Endothelial cell of umbilical vein (primary cell): ENCODE results near the gene ELK3. TPM values are rescaled to one million over a fixed set of nuclear protein-coding genes. Genes with fewer than 3 reads are reported as not detected.

Experiments used
- BruUV-seq: library from RNA; stranded (reverse); fragments of 400-500 nt; replicated peaks from 2 replicates; lab custom pipeline; 2021; lab: Mats Ljungman, UMichigan
- CTCF ChIA-PET: fragments of 300-600, 350-600 bp; sonication (Branson Sonifier 250); formaldehyde crosslinking; loops from one replicate; lab custom pipeline; 2021; ENCODE audit warnings: antibody characterized with exemption, inconsistent platforms; lab: Charles Lee
- POLR2A ChIA-PET: fragments of 300-600, 350-600 bp; sonication (Branson Sonifier 250); formaldehyde crosslinking; loops from one replicate; lab custom pipeline; 2021; ENCODE audit warnings: antibody characterized with exemption, inconsistent platforms; lab: Charles Lee
- DNase-seq: peaks from one replicate; pipeline ENCODE4 v3.0.0-alpha.2; 2011; ENCODE audit warnings: low read depth, low spot score
- FAIRE-seq: peaks from 2 replicates; lab custom pipeline; 2011; peaks lifted over from hg19 to GRCh38; lab: Jason Lieb, UNC
- H2AFZ ChIP-seq: 2 replicates; pipeline ENCODE4 v1.6.0; 2012; ENCODE audit warnings: low read depth, low read length, control low read depth, inconsistent platforms
- H3K27ac ChIP-seq: 2 replicates; pipeline ENCODE4 v1.5.1; 2011; ENCODE audit warnings: low read depth, mild to moderate bottlenecking, control low read depth, low read length, moderate library complexity; ENCODE audit not compliant: insufficient read depth
- H3K27me3 ChIP-seq, 2 experiments: 2 replicates each; pipeline versions ENCODE4 v1.6.0 to v1.6.1; 2011; ENCODE audit warnings: low read length in 2 of 2, mixed read lengths in 1 of 2; ENCODE audit not compliant: control insufficient read depth in 2 of 2, insufficient read depth in 2 of 2
- H3K36me3 ChIP-seq, 2 experiments: 2 replicates in 1 of 2; 3 replicates in 1 of 2; pipeline ENCODE4 v1.5.1; 2011; ENCODE audit warnings: low read length in 2 of 2, mild to moderate bottlenecking in 1 of 2, moderate library complexity in 1 of 2; ENCODE audit not compliant: control insufficient read depth in 2 of 2, insufficient read depth in 2 of 2; ENCODE audit errors: extremely low read depth in 1 of 2
- H3K4me1 ChIP-seq: 3 replicates; pipeline ENCODE4 v1.5.1; 2011; ENCODE audit warnings: mild to moderate bottlenecking, low read length; ENCODE audit not compliant: control insufficient read depth, insufficient read depth; ENCODE audit errors: extremely low read depth
- H3K4me2 ChIP-seq: 2 replicates; pipeline ENCODE4 v1.6.1; 2011; ENCODE audit warnings: low read length, control low read depth, mixed read lengths; ENCODE audit not compliant: insufficient read depth
- H3K4me3 ChIP-seq, 3 experiments: fragments of 200-600 bp in 1 of 3; sonication (generic), shearing (Covaris generic) in 1 of 3; replicated peaks in 1 of 3; 2 replicates each; pipeline ENCODE4 v1.5.1; 2011 to 2016; ENCODE audit warnings: control low read depth in 3 of 3, low read length in 3 of 3, mild to moderate bottlenecking in 2 of 3, inconsistent platforms in 1 of 3, low read depth in 1 of 3, moderate library complexity in 1 of 3; ENCODE audit not compliant: insufficient read depth in 1 of 3
- H3K79me2 ChIP-seq: 2 replicates; pipeline ENCODE4 v1.6.0; 2012; ENCODE audit warnings: low read length, inconsistent platforms; ENCODE audit not compliant: control insufficient read depth, insufficient read depth
- H3K9ac ChIP-seq: replicated peaks from 2 replicates; pipeline ENCODE3; 2011; ENCODE audit warnings: low read length, control low read depth; ENCODE audit not compliant: insufficient read depth; ENCODE audit errors: extremely low read depth
- H3K9me1 ChIP-seq: replicated peaks from 3 replicates; pipeline ENCODE4 v1.6.0; 2011; ENCODE audit warnings: mild to moderate bottlenecking, low read length; ENCODE audit not compliant: control insufficient read depth, insufficient read depth; ENCODE audit errors: extremely low read depth
- H3K9me3 ChIP-seq: replicated peaks from 2 replicates; pipeline ENCODE4 v1.5.1; 2012; ENCODE audit warnings: low read length, inconsistent platforms; ENCODE audit not compliant: control insufficient read depth, insufficient read depth
- H4K20me1 ChIP-seq: replicated peaks from 2 replicates; pipeline ENCODE3; 2011; ENCODE audit warnings: mild to moderate bottlenecking, low read length; ENCODE audit not compliant: control insufficient read depth, insufficient read depth; ENCODE audit errors: extremely low read depth
- EZH2 ChIP-seq: IDR thresholded peaks from 2 replicates; pipeline ENCODE4 v1.6.1; 2012; ENCODE audit warnings: borderline replicate concordance, low read depth, mild to moderate bottlenecking, moderate library complexity, low read length, inconsistent platforms; ENCODE audit not compliant: severe bottlenecking
- FOS ChIP-seq: IDR thresholded peaks from 2 replicates; pipeline ENCODE4 v1.6.1; 2011; ENCODE audit warnings: mild to moderate bottlenecking, low read length, moderate library complexity, borderline replicate concordance; ENCODE audit not compliant: insufficient read depth
- GATA2 ChIP-seq: IDR thresholded peaks from 2 replicates; pipeline ENCODE4 v1.7.0; 2011; ENCODE audit warnings: low read depth, mild to moderate bottlenecking, moderate library complexity, mixed read lengths, low read length; ENCODE audit not compliant: insufficient read length, insufficient read depth
- JUN ChIP-seq: IDR thresholded peaks from 2 replicates; pipeline ENCODE4 v1.6.1; 2011; ENCODE audit warnings: borderline replicate concordance, low read depth; ENCODE audit not compliant: insufficient read length, insufficient read depth
- MYC ChIP-seq: IDR thresholded peaks from one replicate; pipeline ENCODE4 v1.6.1; 2011; ENCODE audit warnings: mild to moderate bottlenecking, low read depth, low read length
- POLR2A ChIP-seq: IDR thresholded peaks from 2 replicates; pipeline ENCODE4 v1.6.1; 2012; ENCODE audit warnings: low read depth, mild to moderate bottlenecking, control low read depth, low read length
- POLR2AphosphoS5 ChIP-seq: IDR thresholded peaks from 2 replicates; pipeline ENCODE4 v1.6.1; 2012; ENCODE audit warnings: low read depth, mild to moderate bottlenecking, control low read depth, low read length, moderate library complexity; ENCODE audit not compliant: insufficient read depth
- dilution Hi-C: fragments of 300-500 bp; cut with MboI; formaldehyde crosslinking; loops from one replicate; pipeline ENCODE4 v1.15.0; 2019; ENCODE audit warnings: low sequenced_read_pairs; ENCODE audit not compliant: extremely low pct_ligation_motif_present
- intact Hi-C: fragments of 100-400 bp; cut with micrococcal nuclease; formaldehyde crosslinking; loops from one replicate; pipeline ENCODE4 v1.10.0; 2022
- polyA plus RNA-seq, 4 experiments: library from polyadenylated mRNA; depleted of rRNA in 3 of 4; stranded (reverse) in 3 of 4; unstranded in 1 of 4; fragments of >200 nt; gene quantifications; 2 replicates each; pipeline versions ENCODE4 v1.2.1 to v1.2.3, GENCODE V29; 2011 to 2012; ENCODE audit warnings: missing spikeins in 1 of 4
- total RNA-seq: library from RNA; stranded (reverse); gene quantifications from 2 replicates; pipeline ENCODE4 v1.2.3, GENCODE V29; 2021
- TF ChIP-seq, protein P1 (sequence below), 2 donors: IDR thresholded peaks; 1 replicate in 1 of 2; 2 replicates in 1 of 2; pipeline ENCODE4 v1.5.1; 2011; ENCODE audit warnings: low read length in 2 of 2, mild to moderate bottlenecking in 2 of 2, moderate library complexity in 2 of 2, control low read depth in 1 of 2, inconsistent platforms in 1 of 2, low read depth in 1 of 2; ENCODE audit not compliant: insufficient read depth in 1 of 2; ENCODE audit errors: extremely low read depth in 1 of 2
- TF ChIP-seq, protein P2 (sequence below): IDR thresholded peaks from 2 replicates; pipeline ENCODE4 v1.6.1; 2011; ENCODE audit not compliant: insufficient read depth, insufficient read length

The ELK3 gene
- total and polyA plus RNA-seq, 2 donors (not counting 3 experiments of a cell fraction or from before 2014, with no cell fraction given): 64.8 to 132 TPM

DNA sequence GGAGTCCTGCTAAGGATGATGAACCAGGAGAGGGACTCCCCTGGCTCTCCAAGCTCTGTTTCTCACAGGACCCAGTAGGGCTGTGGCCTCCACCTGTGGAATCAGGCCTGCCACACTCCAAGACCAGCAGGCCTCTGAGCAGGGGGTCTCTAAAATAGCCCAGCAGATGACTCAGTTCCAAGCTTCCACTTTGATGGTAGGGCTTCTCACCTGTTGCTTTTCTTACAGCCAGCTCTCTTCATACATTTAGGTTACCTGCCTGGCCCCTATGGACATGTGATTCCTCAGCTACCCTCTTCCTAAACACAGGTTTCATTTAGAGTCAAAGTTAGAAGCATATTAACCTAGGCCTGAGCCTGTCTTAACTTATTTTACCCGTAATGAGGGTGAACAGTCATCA, 26.7 kb upstream of the ELK3 start:
- H3K79me2 ChIP-seq: no peaks in the 10 kb centered on the region
- H3K36me3 ChIP-seq: no peaks in the 10 kb centered on the region
- CTCF ChIA-PET: interaction anchor here (1.0 to 2.6 kb wide), 3 partner anchors 10 to 21 kb away, joined by 3 to 10 read pairs (median 5); no protein-coding TSS in a partner anchor
- no TSS peak for BruUV-seq
- no peak overlapping the region for H3K4me3 ChIP-seq
- POLR2A ChIA-PET: interaction anchor here (1.2 kb wide), 1 partner anchor 30 kb away, joined by 3 read pairs; no protein-coding TSS in a partner anchor
- H4K20me1 ChIP-seq: no peaks in the 10 kb centered on the region
- H3K4me2 ChIP-seq: no peak overlapping the region
- H3K27me3 ChIP-seq: no peaks in the 10 kb centered on the region
- peaks cover 52% of the 10 kb centered on the region for H3K4me1 ChIP-seq
- no peak overlapping the region for H3K27ac ChIP-seq
- FAIRE-seq (no peak), DNase-seq (no peak)
- intact Hi-C loops (no loop called here), dilution Hi-C loops (no loop called here)
- no peak overlapping the region for H2AFZ ChIP-seq
- TF ChIP-seq, protein P1, sequence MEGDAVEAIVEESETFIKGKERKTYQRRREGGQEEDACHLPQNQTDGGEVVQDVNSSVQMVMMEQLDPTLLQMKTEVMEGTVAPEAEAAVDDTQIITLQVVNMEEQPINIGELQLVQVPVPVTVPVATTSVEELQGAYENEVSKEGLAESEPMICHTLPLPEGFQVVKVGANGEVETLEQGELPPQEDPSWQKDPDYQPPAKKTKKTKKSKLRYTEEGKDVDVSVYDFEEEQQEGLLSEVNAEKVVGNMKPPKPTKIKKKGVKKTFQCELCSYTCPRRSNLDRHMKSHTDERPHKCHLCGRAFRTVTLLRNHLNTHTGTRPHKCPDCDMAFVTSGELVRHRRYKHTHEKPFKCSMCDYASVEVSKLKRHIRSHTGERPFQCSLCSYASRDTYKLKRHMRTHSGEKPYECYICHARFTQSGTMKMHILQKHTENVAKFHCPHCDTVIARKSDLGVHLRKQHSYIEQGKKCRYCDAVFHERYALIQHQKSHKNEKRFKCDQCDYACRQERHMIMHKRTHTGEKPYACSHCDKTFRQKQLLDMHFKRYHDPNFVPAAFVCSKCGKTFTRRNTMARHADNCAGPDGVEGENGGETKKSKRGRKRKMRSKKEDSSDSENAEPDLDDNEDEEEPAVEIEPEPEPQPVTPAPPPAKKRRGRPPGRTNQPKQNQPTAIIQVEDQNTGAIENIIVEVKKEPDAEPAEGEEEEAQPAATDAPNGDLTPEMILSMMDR (IDR thresholded peaks at IDR 0.05; ENCODE audit: extremely low read depth in 1 of 2, insufficient read depth in 1 of 2, low read depth in 1 of 2, low read length in 2 of 2): no peak
- TF ChIP-seq MYC: no peak
- no peak overlapping the region for H3K9ac ChIP-seq
- H3K9me3 ChIP-seq: no peaks in the 10 kb centered on the region
- no peaks in the 10 kb centered on the region for H3K9me1 ChIP-seq

DNA sequence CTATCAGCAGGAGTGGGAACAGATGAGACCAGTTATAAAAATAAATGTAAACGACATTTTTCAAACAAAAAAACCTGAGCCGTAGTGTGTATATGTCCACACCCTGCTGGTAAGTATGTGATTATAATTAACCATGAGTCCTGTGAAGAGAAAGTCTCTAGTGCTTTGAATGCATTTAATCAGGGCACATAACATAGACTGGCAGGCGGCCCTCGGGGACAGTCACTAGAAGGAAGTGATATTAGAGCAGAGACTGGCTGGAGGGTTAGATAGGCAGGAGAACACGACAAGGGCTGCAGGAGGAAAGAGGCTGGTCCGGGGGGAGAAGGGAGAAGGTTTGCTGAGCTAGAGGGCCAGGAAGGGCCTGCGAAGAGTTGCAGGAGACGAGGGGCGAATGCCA, 23.8 kb upstream of the ELK3 start:
- intact Hi-C loops: no loop called here

More for the DNA sequence above, 23.8 kb upstream of the ELK3 start:
- dilution Hi-C loops: no loop called here
- peak overlapping the region; percentile 6 for H3K4me2 ChIP-seq
- TF ChIP-seq POLR2A: no peak
- no peak for TF ChIP-seq FOS
- TF ChIP-seq POLR2AphosphoS5: no peak
- TF ChIP-seq, protein P1 (IDR thresholded peaks at IDR 0.05; ENCODE audit: extremely low read depth in 1 of 2, insufficient read depth in 1 of 2, low read depth in 1 of 2, low read length in 2 of 2): no peak
- TF ChIP-seq, protein P2, sequence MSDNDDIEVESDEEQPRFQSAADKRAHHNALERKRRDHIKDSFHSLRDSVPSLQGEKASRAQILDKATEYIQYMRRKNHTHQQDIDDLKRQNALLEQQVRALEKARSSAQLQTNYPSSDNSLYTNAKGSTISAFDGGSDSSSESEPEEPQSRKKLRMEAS: no peak
- TF ChIP-seq GATA2: no peak
- TF ChIP-seq MYC: no peak
- TF ChIP-seq EZH2: no peak
- TF ChIP-seq JUN: no peak
- no TSS peak for BruUV-seq
- H3K9ac ChIP-seq: peak overlapping the region; percentile 13
- H3K9me3 ChIP-seq: no peaks in the 10 kb centered on the region
- no peaks in the 10 kb centered on the region for H4K20me1 ChIP-seq
- CTCF ChIA-PET: interaction anchor here (1.5 kb wide), 1 partner anchor 37 kb away, joined by 3 read pairs; no protein-coding TSS in a partner anchor
- H3K9me1 ChIP-seq: no peaks in the 10 kb centered on the region
- POLR2A ChIA-PET: no interaction called here
- FAIRE-seq: peak; percentile 47
- H3K27me3 ChIP-seq: no peaks in the 10 kb centered on the region
- H3K4me1 ChIP-seq: peaks cover 39% of the 10 kb centered on the region
- H3K4me3 ChIP-seq: no peak overlapping the region
- no peaks in the 10 kb centered on the region for H3K79me2 ChIP-seq
- DNase-seq: peak; percentile 38
- no peak overlapping the region for H3K27ac ChIP-seq
- peak overlapping the region; percentile 83 for H2AFZ ChIP-seq
- no peaks in the 10 kb centered on the region for H3K36me3 ChIP-seq
